ENCODE data around the gene ZNF70. TPM values are rescaled to one million over a fixed set of nuclear protein-coding genes. Genes with fewer than 3 reads are reported as not detected.

ZNF70 gene
- total and polyA plus RNA-seq, 9 of the 15 experiments (the other 6 are each of a cell fraction or from before 2014, with no cell fraction given) = 0.14 to 3.3 (median 1.4) TPM

DNA sequence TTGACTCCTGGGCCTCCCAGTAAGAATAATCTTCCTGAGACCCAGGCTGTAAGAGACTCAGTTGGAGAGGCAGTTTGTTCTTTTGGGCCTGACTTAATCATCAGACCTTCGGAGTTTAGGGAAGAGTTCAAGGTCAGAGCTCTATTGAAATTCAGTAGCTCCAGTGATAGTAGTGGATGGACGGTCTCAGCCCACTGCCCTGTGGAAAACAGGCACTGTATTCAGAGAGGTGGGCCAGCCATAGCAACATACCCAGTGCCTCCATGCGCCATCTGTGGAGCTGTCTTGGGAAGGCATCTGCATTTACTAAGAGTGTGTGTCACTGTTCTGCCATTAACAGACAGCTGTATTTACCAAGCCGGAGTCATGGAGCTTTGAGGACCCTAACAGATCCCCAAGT, 38.7 kb upstream of the ZNF70 start:
- no peaks in the 10 kb centered on the region for H3K9me3 ChIP-seq (replicated peaks; ENCODE audit: control insufficient read depth, insufficient read depth, low read depth, low read length)
- ATAC-seq (no peak), FAIRE-seq (no peak), DNase-seq (ENCODE audit: extremely low read depth in 1 of 4, low spot score in 3 of 4) (no peak)
- H2AFZ ChIP-seq (ENCODE audit: low read depth, low read length) = no peak overlapping the region
- H3K36me3 ChIP-seq (ENCODE audit: control insufficient read depth, insufficient read depth, low read length) = peaks cover 44% of the 10 kb centered on the region
- no peaks in the 10 kb centered on the region for H3K27me3 ChIP-seq (ENCODE audit: control insufficient read depth in 2 of 2, insufficient read depth in 2 of 2, low read length in 2 of 2)
- intact Hi-C loops (cut with micrococcal nuclease) = no loop called here
- H4K20me1 ChIP-seq (replicated peaks; ENCODE audit: control insufficient read depth, insufficient read depth, low read length) = peaks cover 10% of the 10 kb centered on the region
- WGBS (ENCODE audit: insufficient coverage, low coverage, missing lambda C conversion rate) = 86% methylated on average over 4 of the region's 4 CpGs
- no peak overlapping the region for H3K9ac ChIP-seq (ENCODE audit: insufficient read depth in 1 of 2, low read depth in 2 of 2, low read length in 2 of 2)
- H3K4me2 ChIP-seq (ENCODE audit: insufficient read depth, low read length) = no peak overlapping the region
- no peak overlapping the region for H3K4me3 ChIP-seq
- no peak for TF ChIP-seq ATF1 (CRISPR knock-in tag; IDR thresholded peaks at IDR 0.05)
- TF ChIP-seq ATF1 (tag; IDR thresholded peaks at IDR 0.05) = no peak
- TF ChIP-seq, protein P1, sequence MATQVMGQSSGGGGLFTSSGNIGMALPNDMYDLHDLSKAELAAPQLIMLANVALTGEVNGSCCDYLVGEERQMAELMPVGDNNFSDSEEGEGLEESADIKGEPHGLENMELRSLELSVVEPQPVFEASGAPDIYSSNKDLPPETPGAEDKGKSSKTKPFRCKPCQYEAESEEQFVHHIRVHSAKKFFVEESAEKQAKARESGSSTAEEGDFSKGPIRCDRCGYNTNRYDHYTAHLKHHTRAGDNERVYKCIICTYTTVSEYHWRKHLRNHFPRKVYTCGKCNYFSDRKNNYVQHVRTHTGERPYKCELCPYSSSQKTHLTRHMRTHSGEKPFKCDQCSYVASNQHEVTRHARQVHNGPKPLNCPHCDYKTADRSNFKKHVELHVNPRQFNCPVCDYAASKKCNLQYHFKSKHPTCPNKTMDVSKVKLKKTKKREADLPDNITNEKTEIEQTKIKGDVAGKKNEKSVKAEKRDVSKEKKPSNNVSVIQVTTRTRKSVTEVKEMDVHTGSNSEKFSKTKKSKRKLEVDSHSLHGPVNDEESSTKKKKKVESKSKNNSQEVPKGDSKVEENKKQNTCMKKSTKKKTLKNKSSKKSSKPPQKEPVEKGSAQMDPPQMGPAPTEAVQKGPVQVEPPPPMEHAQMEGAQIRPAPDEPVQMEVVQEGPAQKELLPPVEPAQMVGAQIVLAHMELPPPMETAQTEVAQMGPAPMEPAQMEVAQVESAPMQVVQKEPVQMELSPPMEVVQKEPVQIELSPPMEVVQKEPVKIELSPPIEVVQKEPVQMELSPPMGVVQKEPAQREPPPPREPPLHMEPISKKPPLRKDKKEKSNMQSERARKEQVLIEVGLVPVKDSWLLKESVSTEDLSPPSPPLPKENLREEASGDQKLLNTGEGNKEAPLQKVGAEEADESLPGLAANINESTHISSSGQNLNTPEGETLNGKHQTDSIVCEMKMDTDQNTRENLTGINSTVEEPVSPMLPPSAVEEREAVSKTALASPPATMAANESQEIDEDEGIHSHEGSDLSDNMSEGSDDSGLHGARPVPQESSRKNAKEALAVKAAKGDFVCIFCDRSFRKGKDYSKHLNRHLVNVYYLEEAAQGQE (IDR thresholded peaks at IDR 0.05; ENCODE audit: borderline replicate concordance) = no peak
- TF ChIP-seq, protein P1 (CRISPR knock-in tag; IDR thresholded peaks at IDR 0.05; ENCODE audit: low read depth) = no peak
- TF ChIP-seq ZBTB9 (CRISPR knock-in tag; IDR thresholded peaks at IDR 0.05) = no peak
- TF ChIP-seq ZNF263 (CRISPR knock-in tag; IDR thresholded peaks at IDR 0.05; ENCODE audit: borderline replicate concordance) = no peak
- no TSS peak for BruUV-seq (replicated peaks)
- CTCF ChIA-PET (ENCODE audit: low intra/inter-chr PET ratio) = no interaction called here
- POLR2A ChIA-PET = interaction anchor here (0.6 to 1.3 kb wide), 2 partner anchors 12 to 1607 kb away, joined by 3 read pairs; no protein-coding TSS in a partner anchor
- peaks cover 12 to 15% of the 10 kb centered on the region in 2 experiments; a peak in 3 of 5 replicates for H3K4me1 ChIP-seq (replicated peaks in 1 of 2; ENCODE audit: control insufficient read depth in 2 of 2, insufficient read depth in 2 of 2, low read length in 2 of 2)
- peaks cover 44% of the 10 kb centered on the region for H3K79me2 ChIP-seq (ENCODE audit: control insufficient read depth, insufficient read depth, low read length)
- H3K9me1 ChIP-seq (ENCODE audit: control insufficient read depth, insufficient read depth, low read length) = no peaks in the 10 kb centered on the region
- no peak overlapping the region for H3K27ac ChIP-seq (ENCODE audit: extremely low read depth, low read depth, low read length)
- in situ Hi-C loops (cut with MboI) = no loop called here

Data from K562 (cell line).